ENCODE data around the gene FGB. TPM values are rescaled to one million over a fixed set of nuclear protein-coding genes. Genes with fewer than 3 reads are reported as not detected.

Gene FGB
- total and polyA plus RNA-seq, 2 of the 13 experiments (the other 11 are each of a cell fraction or from before 2014, with no cell fraction given) = 226 to 784 TPM

GRCh38 chr4:154560824-154561231 lies 2.0 kb upstream of the FGB start (continued):
- no peak for TF ChIP-seq ZNF781 (CRISPR knock-in tag; IDR thresholded peaks at IDR 0.05; ENCODE audit: borderline replicate concordance, not compliant biosample characterization)
- TF ChIP-seq MXD4 (CRISPR knock-in tag; IDR thresholded peaks at IDR 0.05) = no peak
- no peak for TF ChIP-seq ZBTB38 (CRISPR knock-in tag; IDR thresholded peaks at IDR 0.05)
- no peak for TF ChIP-seq THAP8 (CRISPR knock-in tag; IDR thresholded peaks at IDR 0.05; ENCODE audit: borderline replicate concordance)
- TF ChIP-seq EZH2 (conservative IDR thresholded peaks at IDR 0.05; ENCODE audit: low read depth, low read length) = no peak
- no peak for TF ChIP-seq ZNF230 (CRISPR knock-in tag; IDR thresholded peaks at IDR 0.05)
- no peak for TF ChIP-seq SIN3B (IDR thresholded peaks at IDR 0.05; ENCODE audit: low read length)
- TF ChIP-seq U2AF2 (IDR thresholded peaks at IDR 0.05; ENCODE audit: low read depth, low read length) = no peak
- TF ChIP-seq MYNN (CRISPR knock-in tag; IDR thresholded peaks at IDR 0.05; ENCODE audit: low read depth) = no peak
- TF ChIP-seq IRX3 (CRISPR knock-in tag; IDR thresholded peaks at IDR 0.05; ENCODE audit: borderline replicate concordance, low read depth) = no peak
- peak; percentile 57; the same call in 1 of the 2 replicates for TF ChIP-seq SAP130 (CRISPR knock-in tag; IDR thresholded peaks at IDR 0.05; ENCODE audit: low read depth)
- TF ChIP-seq ZNF558 (CRISPR knock-in tag; IDR thresholded peaks at IDR 0.05; ENCODE audit: borderline replicate concordance) = no peak
- no peak for TF ChIP-seq XBP1 (CRISPR knock-in tag; IDR thresholded peaks at IDR 0.05)
- no peak for TF ChIP-seq LRRFIP1 (CRISPR knock-in tag; conservative IDR thresholded peaks at IDR 0.05)
- no peak for TF ChIP-seq ZNF598 (CRISPR knock-in tag; IDR thresholded peaks at IDR 0.05; ENCODE audit: borderline replicate concordance)
- no peak for TF ChIP-seq PAXIP1 (CRISPR knock-in tag; conservative IDR thresholded peaks at IDR 0.05)
- TF ChIP-seq ZNF530 (CRISPR knock-in tag; IDR thresholded peaks at IDR 0.05; ENCODE audit: low read depth) = no peak
- no peak for TF ChIP-seq SP140L (CRISPR knock-in tag; IDR thresholded peaks at IDR 0.05; ENCODE audit: borderline replicate concordance)
- TF ChIP-seq ZNF367 (CRISPR knock-in tag; IDR thresholded peaks at IDR 0.05; ENCODE audit: borderline replicate concordance) = no peak
- peak; percentile 45 for TF ChIP-seq SOX5 (CRISPR knock-in tag; IDR thresholded peaks at IDR 0.05; ENCODE audit: borderline replicate concordance)
- TF ChIP-seq SCMH1 (CRISPR knock-in tag; IDR thresholded peaks at IDR 0.05; ENCODE audit: borderline replicate concordance) = no peak
- TF ChIP-seq NR0B2 (CRISPR knock-in tag; IDR thresholded peaks at IDR 0.05) = no peak
- no peak for TF ChIP-seq ZNF235 (CRISPR knock-in tag; IDR thresholded peaks at IDR 0.05; ENCODE audit: borderline replicate concordance)
- TF ChIP-seq ZNF225 (CRISPR knock-in tag; IDR thresholded peaks at IDR 0.05) = no peak
- no peak for TF ChIP-seq ZNF20 (CRISPR knock-in tag; IDR thresholded peaks at IDR 0.05)
